ENCODE data around the gene RPLP1.

DNA sequence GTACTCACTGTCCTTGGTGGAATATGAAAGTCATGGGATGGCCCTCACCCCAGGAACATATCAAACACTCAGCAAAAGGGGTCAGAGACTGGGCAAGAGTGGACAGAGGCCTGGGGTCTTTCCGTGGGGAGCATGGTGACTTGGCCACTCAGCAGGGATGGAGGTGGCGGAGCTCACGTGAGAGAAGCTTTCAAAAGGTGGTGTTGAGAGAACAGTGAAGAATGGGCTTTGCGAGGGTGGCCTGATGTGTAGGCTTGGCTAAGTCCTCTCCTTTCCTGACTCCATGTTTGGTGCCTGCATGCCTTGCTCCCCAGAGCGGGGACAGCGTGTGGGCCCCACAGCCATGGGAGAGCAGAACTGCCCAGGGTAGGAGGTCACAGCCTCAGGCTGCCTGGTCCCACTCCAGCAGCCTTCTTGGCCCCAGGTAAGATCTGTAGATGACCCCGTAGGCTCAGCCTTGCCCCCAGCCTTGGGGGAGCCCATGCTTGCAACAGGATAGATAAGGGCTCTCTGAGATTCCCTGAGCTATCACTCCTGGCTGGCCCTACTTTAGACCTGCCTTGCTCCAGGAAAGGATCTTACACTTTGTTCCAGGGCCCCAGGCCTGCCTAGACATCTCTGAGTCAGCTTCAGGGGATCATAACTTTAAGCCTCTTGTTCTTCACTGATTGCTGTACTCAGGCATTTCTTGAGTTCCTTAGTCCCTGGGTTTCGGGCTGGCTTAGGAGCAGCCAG is 17.0 kb downstream of the RPLP1 start:
- no peak for TF ChIP-seq EZH2 (IDR thresholded peaks at IDR 0.05)
- no peak for TF ChIP-seq POLR2AphosphoS5 (IDR thresholded peaks at IDR 0.05; ENCODE audit: borderline replicate concordance, low read depth, low read length)

Data from SK-N-MC (cell line).